Measurements from ENCODE around the gene CFTR.
"Not testable (repeated sequence)": the region's sequence is repeated elsewhere in the genome, so short reads cannot be mapped to it uniquely, and the experiment has no call there.

The CFTR gene

DNA sequence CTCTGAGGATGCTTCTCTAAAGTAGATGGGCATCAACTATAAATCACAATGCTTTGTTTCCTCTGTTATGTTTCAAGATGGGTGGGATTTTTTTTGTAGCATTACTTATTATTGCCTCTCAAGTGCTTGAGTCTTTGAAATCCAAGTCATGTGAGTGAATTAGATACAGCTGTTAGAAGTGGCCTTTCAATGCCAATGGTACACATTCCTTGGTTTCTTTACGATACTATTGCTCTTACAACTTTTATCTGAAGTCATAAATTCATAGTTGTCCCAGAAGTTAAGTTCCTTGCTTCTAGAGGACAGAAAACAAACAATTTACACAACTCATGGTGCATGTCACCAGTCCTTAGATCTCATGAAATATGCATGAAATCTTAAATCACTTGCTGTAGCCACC lies 15.5 kb downstream of the CFTR start:
- Histone ChIP-seq H3K36me3 (no peaks in the 10 kb centered on the region), H3K4me3 (no peak overlapping the region), H3K27ac (no peak overlapping the region), H3K4me1 (no peaks in the 10 kb centered on the region), H3K9me3 (no peaks in the 10 kb centered on the region), H3K27me3 (no peaks in the 10 kb centered on the region)
- DNase-seq, result no peak
- intact Hi-C loops (cut with DNase I; ENCODE audit: low total_unique reads), result no loop called here
- TF ChIP-seq, protein P1, sequence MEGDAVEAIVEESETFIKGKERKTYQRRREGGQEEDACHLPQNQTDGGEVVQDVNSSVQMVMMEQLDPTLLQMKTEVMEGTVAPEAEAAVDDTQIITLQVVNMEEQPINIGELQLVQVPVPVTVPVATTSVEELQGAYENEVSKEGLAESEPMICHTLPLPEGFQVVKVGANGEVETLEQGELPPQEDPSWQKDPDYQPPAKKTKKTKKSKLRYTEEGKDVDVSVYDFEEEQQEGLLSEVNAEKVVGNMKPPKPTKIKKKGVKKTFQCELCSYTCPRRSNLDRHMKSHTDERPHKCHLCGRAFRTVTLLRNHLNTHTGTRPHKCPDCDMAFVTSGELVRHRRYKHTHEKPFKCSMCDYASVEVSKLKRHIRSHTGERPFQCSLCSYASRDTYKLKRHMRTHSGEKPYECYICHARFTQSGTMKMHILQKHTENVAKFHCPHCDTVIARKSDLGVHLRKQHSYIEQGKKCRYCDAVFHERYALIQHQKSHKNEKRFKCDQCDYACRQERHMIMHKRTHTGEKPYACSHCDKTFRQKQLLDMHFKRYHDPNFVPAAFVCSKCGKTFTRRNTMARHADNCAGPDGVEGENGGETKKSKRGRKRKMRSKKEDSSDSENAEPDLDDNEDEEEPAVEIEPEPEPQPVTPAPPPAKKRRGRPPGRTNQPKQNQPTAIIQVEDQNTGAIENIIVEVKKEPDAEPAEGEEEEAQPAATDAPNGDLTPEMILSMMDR (IDR thresholded peaks at IDR 0.05), result no peak

DNA sequence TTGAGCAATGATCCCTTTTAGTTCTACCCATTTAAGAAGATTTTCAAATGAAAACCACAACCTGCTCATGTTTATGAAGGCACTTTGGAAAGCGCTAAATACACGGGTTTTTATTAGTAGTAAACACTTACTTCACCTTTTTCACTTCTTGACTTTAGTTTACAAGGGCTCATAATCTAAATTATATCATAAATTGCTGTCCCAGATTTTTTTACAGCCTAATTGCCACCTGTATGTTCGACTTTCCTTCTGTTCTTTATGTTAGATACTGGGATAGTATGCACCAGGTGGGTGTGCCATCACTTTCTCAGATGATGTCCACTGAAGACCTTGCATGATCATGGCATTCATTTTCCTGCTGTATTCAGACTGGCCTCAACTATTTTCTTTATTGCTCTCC lies 22.5 kb downstream of the CFTR start:
- TF ChIP-seq, protein P1 (IDR thresholded peaks at IDR 0.05), result no peak
- Histone ChIP-seq H3K9me3 (no peaks in the 10 kb centered on the region), H3K4me1 (no peaks in the 10 kb centered on the region), H3K36me3 (no peaks in the 10 kb centered on the region), H3K27ac (no peak overlapping the region), H3K4me3 (no peak overlapping the region), H3K27me3 (no peaks in the 10 kb centered on the region)
- DNase-seq, result no peak
- intact Hi-C loops (cut with DNase I; ENCODE audit: low total_unique reads), result no loop called here

DNA sequence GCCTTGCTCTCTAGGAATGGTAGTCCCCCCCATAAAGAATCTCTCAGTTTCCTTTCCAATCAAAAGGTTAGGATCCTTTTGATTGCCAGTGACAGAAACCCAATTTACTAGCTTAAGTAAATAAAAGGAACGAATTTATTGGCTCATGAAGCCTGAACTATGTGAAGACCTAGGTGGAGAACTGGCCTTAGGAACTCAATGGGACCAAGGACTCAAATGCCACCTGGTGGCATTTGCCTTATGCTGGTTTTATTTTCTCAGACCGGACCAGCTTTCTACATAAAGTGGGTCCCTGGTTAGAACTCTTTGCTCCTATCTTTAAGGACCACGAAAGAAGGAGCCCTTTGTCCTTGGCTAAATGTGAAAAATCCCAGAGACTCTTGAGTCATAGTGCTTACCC lies 25.4 kb downstream of the CFTR start:
- Histone ChIP-seq H3K27me3 (no peaks in the 10 kb centered on the region), H3K4me3 (no peak overlapping the region), H3K36me3 (no peaks in the 10 kb centered on the region), H3K27ac (no peak overlapping the region), H3K4me1 (no peaks in the 10 kb centered on the region), H3K9me3 (no peaks in the 10 kb centered on the region)
- no peak for DNase-seq
- intact Hi-C loops (cut with DNase I; ENCODE audit: low total_unique reads), result no loop called here
- TF ChIP-seq, protein P1 (IDR thresholded peaks at IDR 0.05), result no peak

DNA sequence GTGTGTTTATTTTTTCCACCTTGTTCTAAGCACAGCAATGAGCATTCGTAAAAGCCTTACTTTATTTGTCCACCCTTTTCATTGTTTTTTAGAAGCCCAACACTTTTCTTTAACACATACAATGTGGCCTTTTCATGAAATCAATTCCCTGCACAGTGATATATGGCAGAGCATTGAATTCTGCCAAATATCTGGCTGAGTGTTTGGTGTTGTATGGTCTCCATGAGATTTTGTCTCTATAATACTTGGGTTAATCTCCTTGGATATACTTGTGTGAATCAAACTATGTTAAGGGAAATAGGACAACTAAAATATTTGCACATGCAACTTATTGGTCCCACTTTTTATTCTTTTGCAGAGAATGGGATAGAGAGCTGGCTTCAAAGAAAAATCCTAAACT lies 28.9 kb downstream of the CFTR start:
- H3K27ac ChIP-seq, result no peak overlapping the region
- TF ChIP-seq, protein P1 (IDR thresholded peaks at IDR 0.05), result no peak
- no peak overlapping the region for H3K4me3 ChIP-seq
- no peaks in the 10 kb centered on the region for H3K9me3 ChIP-seq
- intact Hi-C loops (cut with DNase I; ENCODE audit: low total_unique reads), result no loop called here
- no peaks in the 10 kb centered on the region for H3K27me3 ChIP-seq
- no peaks in the 10 kb centered on the region for H3K36me3 ChIP-seq
- DNase-seq, result no peak
- H3K4me1 ChIP-seq, result no peaks in the 10 kb centered on the region

DNA sequence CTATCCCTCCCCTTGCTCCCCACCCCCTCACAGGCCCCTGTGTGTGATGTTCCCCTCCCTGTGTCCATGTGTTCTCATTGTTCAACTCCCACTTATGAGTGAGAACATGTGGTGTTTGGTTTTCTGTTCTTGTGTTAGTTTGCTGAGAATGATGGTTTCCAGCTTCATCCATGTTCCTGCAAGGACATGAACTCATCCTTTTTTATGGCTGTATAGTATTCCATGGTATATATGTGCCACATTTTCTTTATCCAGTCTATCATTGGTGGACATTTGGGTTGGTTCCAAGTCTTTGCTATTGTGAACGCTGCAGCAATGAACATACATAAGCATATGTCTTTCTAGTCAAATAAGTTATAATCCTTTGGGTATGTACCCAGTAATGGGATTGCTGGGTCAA lies 37.4 kb downstream of the CFTR start:
- H3K9me3 ChIP-seq; intact Hi-C loops (cut with DNase I; ENCODE audit: low total_unique reads); H3K36me3 ChIP-seq; H3K27ac ChIP-seq; H3K4me3 ChIP-seq; H3K4me1 ChIP-seq; DNase-seq; H3K27me3 ChIP-seq: not testable (repeated sequence)

DNA sequence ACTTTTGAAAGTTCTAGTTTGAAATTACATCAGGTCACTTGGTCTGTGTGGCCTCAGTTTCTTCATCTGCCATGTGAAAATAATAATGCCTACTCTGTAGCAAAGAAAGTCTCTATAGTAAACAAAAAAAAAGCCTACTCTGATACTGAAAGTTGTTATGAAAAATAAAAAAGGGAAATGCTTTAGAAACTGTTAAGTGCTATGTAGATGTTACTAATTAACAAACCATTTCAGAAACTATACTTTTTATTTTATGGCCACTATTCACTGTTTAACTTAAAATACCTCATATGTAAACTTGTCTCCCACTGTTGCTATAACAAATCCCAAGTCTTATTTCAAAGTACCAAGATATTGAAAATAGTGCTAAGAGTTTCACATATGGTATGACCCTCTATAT lies 50.6 kb downstream of the CFTR start:
- Histone ChIP-seq H3K27me3 (no peaks in the 10 kb centered on the region), H3K4me3 (no peak overlapping the region), H3K4me1 (no peaks in the 10 kb centered on the region), H3K27ac (no peak overlapping the region), H3K9me3 (no peaks in the 10 kb centered on the region), H3K36me3 (no peaks in the 10 kb centered on the region)
- TF ChIP-seq, protein P1 (IDR thresholded peaks at IDR 0.05), result no peak
- DNase-seq, result no peak
- intact Hi-C loops (cut with DNase I; ENCODE audit: low total_unique reads), result no loop called here
